ENCODE data around the gene ADCY7. TPM values are rescaled to one million over a fixed set of nuclear protein-coding genes. Genes with fewer than 3 reads are reported as not detected.

The ADCY7 gene
- polyA plus RNA-seq, 1 experiment: 8.5 TPM

DNA sequence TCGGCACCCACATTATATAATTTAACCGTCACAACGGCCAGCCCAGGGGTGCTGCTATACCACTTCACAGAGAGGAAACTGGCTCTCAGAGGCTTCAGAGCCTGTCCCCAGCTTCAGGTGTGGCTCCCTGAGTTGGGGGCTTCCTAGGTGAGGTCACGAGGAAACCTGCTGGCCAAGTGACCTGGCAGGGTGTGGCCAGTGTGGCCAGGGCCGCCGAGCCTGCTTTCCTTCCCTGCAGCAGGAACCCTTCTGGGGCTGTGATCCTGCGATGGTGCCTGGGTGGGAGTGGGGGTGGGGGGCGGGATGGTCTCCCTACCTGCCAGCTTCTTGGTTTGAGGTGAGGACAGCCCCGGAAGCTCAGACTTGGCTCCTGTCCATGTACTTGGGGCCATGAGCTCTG, 39.9 kb downstream of the ADCY7 start:
- Histone ChIP-seq H3K27ac (ENCODE audit: low read depth, low read length) (no peak overlapping the region), H3K9me3 (ENCODE audit: control insufficient read depth, insufficient read depth, low read length) (peaks cover 7% of the 10 kb centered on the region; the same call in 1 of the 2 replicates), H3K4me3 (ENCODE audit: low read depth, low read length) (no peak overlapping the region), H3K27me3 (ENCODE audit: control insufficient read depth, insufficient read depth, low read length) (no peaks in the 10 kb centered on the region)
- POLR2A ChIA-PET: interaction anchor here (0.6 kb wide), 1 partner anchor 55 kb away, joined by 3 read pairs; no protein-coding TSS in a partner anchor
- no peak for DNase-seq (ENCODE audit: low read depth, low spot score)
- TF ChIP-seq, protein P1, sequence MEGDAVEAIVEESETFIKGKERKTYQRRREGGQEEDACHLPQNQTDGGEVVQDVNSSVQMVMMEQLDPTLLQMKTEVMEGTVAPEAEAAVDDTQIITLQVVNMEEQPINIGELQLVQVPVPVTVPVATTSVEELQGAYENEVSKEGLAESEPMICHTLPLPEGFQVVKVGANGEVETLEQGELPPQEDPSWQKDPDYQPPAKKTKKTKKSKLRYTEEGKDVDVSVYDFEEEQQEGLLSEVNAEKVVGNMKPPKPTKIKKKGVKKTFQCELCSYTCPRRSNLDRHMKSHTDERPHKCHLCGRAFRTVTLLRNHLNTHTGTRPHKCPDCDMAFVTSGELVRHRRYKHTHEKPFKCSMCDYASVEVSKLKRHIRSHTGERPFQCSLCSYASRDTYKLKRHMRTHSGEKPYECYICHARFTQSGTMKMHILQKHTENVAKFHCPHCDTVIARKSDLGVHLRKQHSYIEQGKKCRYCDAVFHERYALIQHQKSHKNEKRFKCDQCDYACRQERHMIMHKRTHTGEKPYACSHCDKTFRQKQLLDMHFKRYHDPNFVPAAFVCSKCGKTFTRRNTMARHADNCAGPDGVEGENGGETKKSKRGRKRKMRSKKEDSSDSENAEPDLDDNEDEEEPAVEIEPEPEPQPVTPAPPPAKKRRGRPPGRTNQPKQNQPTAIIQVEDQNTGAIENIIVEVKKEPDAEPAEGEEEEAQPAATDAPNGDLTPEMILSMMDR (IDR thresholded peaks at IDR 0.05; ENCODE audit: low read depth, low read length): no peak
- CTCF ChIA-PET: no interaction called here

DNA sequence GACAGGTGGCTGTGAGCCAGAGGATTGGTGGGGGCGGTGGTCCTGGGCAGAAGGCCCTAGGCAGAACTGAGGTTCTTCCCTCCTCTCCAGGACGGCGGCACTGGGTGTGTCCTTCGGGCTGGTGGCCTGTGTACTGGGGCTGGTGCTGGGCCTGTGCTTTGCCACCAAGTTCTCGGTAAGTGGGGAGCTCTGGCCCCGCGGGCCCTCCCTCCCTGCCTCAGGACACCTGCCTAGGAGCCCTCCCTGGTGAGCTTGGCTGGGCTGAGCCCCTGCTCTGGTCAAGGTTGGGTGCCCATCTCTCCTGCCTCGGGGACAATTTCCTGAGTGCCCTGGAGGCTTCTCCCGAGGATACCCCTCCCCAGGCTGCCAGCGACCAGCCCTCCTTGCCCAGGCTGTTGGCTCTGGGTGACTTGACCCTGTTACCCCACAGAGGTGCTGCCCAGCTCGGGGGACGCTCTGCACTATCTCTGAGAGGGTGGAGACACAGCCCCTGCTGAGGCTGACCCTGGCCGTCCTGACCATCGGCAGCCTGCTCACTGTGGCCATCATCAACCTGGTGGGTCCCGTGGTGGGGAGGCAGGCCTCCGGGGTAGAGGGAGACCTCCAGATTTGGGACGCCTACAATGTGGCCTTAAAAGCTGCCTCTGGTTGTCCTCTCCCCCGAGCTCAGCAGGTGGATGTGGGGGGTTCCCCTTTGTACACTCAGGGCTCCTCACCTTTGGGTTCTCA, 42.0 kb downstream of the ADCY7 start:
- DNase-seq (ENCODE audit: low read depth, low spot score): no peak
- CTCF ChIA-PET: interaction anchor here (1.0 kb wide), 1 partner anchor 46 kb away, joined by 4 read pairs; no protein-coding TSS in a partner anchor
- no peak overlapping the region for H3K27ac ChIP-seq (ENCODE audit: low read depth, low read length)
- TF ChIP-seq, protein P1 (IDR thresholded peaks at IDR 0.05; ENCODE audit: low read depth, low read length): no peak
- peaks cover 7% of the 10 kb centered on the region; the same call in 1 of the 2 replicates for H3K9me3 ChIP-seq (ENCODE audit: control insufficient read depth, insufficient read depth, low read length)
- no peak overlapping the region for H3K4me3 ChIP-seq (ENCODE audit: low read depth, low read length)
- POLR2A ChIA-PET: no interaction called here
- H3K27me3 ChIP-seq (ENCODE audit: control insufficient read depth, insufficient read depth, low read length): no peaks in the 10 kb centered on the region

DNA sequence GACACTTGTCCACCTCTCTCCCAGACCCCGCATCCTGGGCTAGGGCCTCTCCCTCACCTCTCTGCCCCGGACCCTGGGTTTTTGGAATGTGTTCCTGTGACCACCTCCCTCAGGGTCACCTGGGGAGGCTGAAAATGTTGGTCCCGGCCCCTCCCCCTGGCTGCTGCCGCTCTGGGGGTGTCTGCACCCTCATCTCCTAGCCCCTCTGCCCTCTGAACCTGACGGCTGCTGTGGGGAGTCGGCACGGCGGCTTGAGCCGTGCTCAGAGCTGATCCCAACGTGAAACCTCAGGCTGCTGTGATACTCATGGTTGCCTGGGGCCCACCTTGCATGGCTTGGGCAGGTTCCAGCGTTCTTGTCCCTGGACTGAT, 42.8 kb downstream of the ADCY7 start:
- Histone ChIP-seq H3K9me3 (ENCODE audit: control insufficient read depth, insufficient read depth, low read length) (peaks cover 7% of the 10 kb centered on the region; the same call in 1 of the 2 replicates), H3K27ac (ENCODE audit: low read depth, low read length) (no peak overlapping the region), H3K4me3 (ENCODE audit: low read depth, low read length) (no peak overlapping the region), H3K27me3 (ENCODE audit: control insufficient read depth, insufficient read depth, low read length) (no peaks in the 10 kb centered on the region)
- POLR2A ChIA-PET: no interaction called here
- TF ChIP-seq, protein P1 (IDR thresholded peaks at IDR 0.05; ENCODE audit: low read depth, low read length): no peak
- CTCF ChIA-PET: no interaction called here
- no peak for DNase-seq (ENCODE audit: low read depth, low spot score)

DNA sequence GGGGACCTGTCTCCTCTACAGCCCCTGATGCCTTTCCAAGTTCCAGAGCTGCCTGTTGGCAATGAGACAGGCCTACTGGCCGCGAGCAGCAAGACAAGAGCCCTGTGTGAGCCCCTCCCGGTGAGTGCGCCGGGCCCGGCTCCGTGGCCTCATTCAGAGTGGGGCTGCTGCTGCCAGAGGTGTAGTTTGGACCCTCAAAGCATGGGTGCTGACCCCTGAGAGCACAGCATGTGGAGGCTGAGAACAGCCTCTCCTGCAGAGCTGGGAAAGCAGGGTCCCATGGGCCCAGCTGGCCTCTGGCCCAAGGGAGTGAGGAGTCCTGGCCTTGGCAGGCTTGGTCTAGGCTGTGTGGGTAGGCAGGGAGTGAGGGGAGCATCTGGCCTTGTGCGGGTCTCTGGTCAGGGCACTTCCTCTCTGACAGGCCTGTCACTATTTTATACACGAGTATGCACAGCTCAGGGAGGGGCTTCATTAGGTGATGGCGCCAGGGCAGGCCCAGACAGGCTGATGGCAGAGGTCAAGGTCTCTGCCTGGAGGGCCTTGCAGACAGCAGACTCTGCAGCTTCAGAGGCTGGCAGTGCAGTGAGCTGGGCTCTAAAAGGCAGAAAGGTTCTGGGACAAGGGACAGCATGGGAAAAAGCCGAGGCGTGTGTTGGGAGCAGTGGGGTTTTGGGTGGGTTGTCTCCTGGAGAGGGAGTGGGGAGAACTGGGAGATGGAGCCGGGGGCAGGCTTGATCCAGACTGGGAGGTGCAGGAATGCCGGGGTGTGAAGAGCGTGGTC, 43.4 kb downstream of the ADCY7 start:
- no peak for DNase-seq (ENCODE audit: low read depth, low spot score)
- CTCF ChIA-PET: interaction anchor here (0.9 to 1.0 kb wide), 2 partner anchors 18 to 46 kb away, joined by 3 read pairs; no protein-coding TSS in a partner anchor
- H3K27me3 ChIP-seq (ENCODE audit: control insufficient read depth, insufficient read depth, low read length): no peaks in the 10 kb centered on the region
- H3K27ac ChIP-seq (ENCODE audit: low read depth, low read length): no peak overlapping the region
- POLR2A ChIA-PET: interaction anchor here (0.5 kb wide), 1 partner anchor 23 kb away, joined by 3 read pairs; no protein-coding TSS in a partner anchor
- no peak overlapping the region for H3K4me3 ChIP-seq (ENCODE audit: low read depth, low read length)
- TF ChIP-seq, protein P1 (IDR thresholded peaks at IDR 0.05; ENCODE audit: low read depth, low read length): no peak
- H3K9me3 ChIP-seq (ENCODE audit: control insufficient read depth, insufficient read depth, low read length): peaks cover 7% of the 10 kb centered on the region; the same call in 1 of the 2 replicates
